Panc1 (cell line): Measurements from ENCODE around the gene TTLL11. TPM values are rescaled to one million over a fixed set of nuclear protein-coding genes. Genes with fewer than 3 reads are reported as not detected.

Experiments used
- ATAC-seq: fragments of 200-7000 bp; cut with Tn5 transposase; 2 replicates; pipeline ENCODE4 v1.9.1; 2020; ENCODE audit warnings: mild to moderate bottlenecking, moderate library complexity
- BruUV-seq: library from RNA; stranded (reverse); fragments of 400-500 nt; replicated peaks from 2 replicates; lab custom pipeline; 2021; lab: Mats Ljungman, UMichigan
- CTCF ChIA-PET: fragments of 300-600 bp; sonication (Branson Sonifier 250); formaldehyde crosslinking; loops from one replicate; lab custom pipeline; 2022; ENCODE audit warnings: antibody characterized with exemption; lab: Charles Lee
- POLR2A ChIA-PET: fragments of 300-600 bp; sonication (Branson Sonifier 250); formaldehyde crosslinking; loops from one replicate; lab custom pipeline; 2022; ENCODE audit warnings: antibody characterized with exemption; lab: Charles Lee
- DNase-seq: peaks from one replicate; pipeline ENCODE4 v3.0.0-alpha.2; 2010; ENCODE audit warnings: low read depth, low spot score
- H3K27ac ChIP-seq: 2 replicates; pipeline ENCODE4 v1.5.1; 2011; ENCODE audit warnings: mild to moderate bottlenecking, low read length, inconsistent platforms
- H3K27me3 ChIP-seq: fragments of 200-500 bp; sonication (Bioruptor generic); 2 replicates; pipeline ENCODE4 v1.6.0; 2014; ENCODE audit warnings: low read length, inconsistent platforms; ENCODE audit not compliant: control insufficient read depth, insufficient read depth
- H3K36me3 ChIP-seq: fragments of 200-500 bp; sonication (Bioruptor generic); 2 replicates; pipeline ENCODE4 v1.5.1; 2014; ENCODE audit warnings: inconsistent platforms, mild to moderate bottlenecking, low read length, moderate library complexity; ENCODE audit not compliant: control insufficient read depth, insufficient read depth
- H3K4me1 ChIP-seq: 2 replicates; pipeline ENCODE4 v1.5.1; 2011; ENCODE audit warnings: inconsistent platforms, mild to moderate bottlenecking, low read length, moderate library complexity; ENCODE audit not compliant: control insufficient read depth, insufficient read depth
- H3K4me3 ChIP-seq, 2 experiments: 2 replicates each; pipeline ENCODE4 v1.5.1; 2011 to 2012; ENCODE audit warnings: low read depth in 2 of 2, low read length in 2 of 2, mild to moderate bottlenecking in 2 of 2, inconsistent platforms in 1 of 2, moderate library complexity in 1 of 2
- H3K9me3 ChIP-seq: fragments of 200-500 bp; sonication (Bioruptor generic); 2 replicates; pipeline ENCODE4 v1.5.1; 2014; ENCODE audit warnings: low read depth, mild to moderate bottlenecking, inconsistent platforms, low read length, moderate library complexity; ENCODE audit not compliant: control insufficient read depth, insufficient read depth
- CTCF ChIP-seq: fragments of 450-650 bp; IDR thresholded peaks from 2 replicates; pipeline ENCODE4 v1.5.1; 2017; ENCODE audit warnings: mild to moderate bottlenecking
- POLR2AphosphoS5 ChIP-seq: IDR thresholded peaks from 2 replicates; pipeline ENCODE4 v1.6.1; 2012; ENCODE audit warnings: mild to moderate bottlenecking, low read depth, low read length, moderate library complexity
- REST ChIP-seq, 2 experiments: IDR thresholded peaks; 2 replicates each; pipeline ENCODE4 v1.6.1; 2011 to 2012; ENCODE audit warnings: low read depth in 2 of 2, control low read depth in 1 of 2, low read length in 1 of 2, mild to moderate bottlenecking in 1 of 2, moderate library complexity in 1 of 2; ENCODE audit not compliant: insufficient read depth in 1 of 2
- SIN3A ChIP-seq: IDR thresholded peaks from 2 replicates; pipeline ENCODE4 v1.6.1; 2012; ENCODE audit warnings: low read depth, mild to moderate bottlenecking, low read length, moderate library complexity, borderline replicate concordance; ENCODE audit not compliant: insufficient read depth
- TCF7L2 ChIP-seq: IDR thresholded peaks from 2 replicates; pipeline ENCODE4 v1.6.1; 2011; ENCODE audit warnings: mild to moderate bottlenecking, low read depth, low read length, inconsistent platforms
- in situ Hi-C: cut with HindIII; loops from 2 replicates; pipeline ENCODE4 v1.10.0; 2016; ENCODE audit warnings: low sequenced_read_pairs, low pct_unique_long_range_greater_than_20kb
- intact Hi-C: fragments of 100-400 bp; cut with micrococcal nuclease; formaldehyde crosslinking; loops from one replicate; pipeline ENCODE4 v1.10.0; 2022; ENCODE audit not compliant: unreplicated experiment
- total RNA-seq: library from RNA; stranded (reverse); gene quantifications from one replicate; pipeline ENCODE4 v1.2.1, GENCODE V29; 2021; ENCODE audit not compliant: unreplicated experiment

TTLL11 gene
- total RNA-seq, 1 experiment from 2014 or later: 1.1 TPM

- TF ChIP-seq CTCF (no peak), REST (IDR thresholded peaks at IDR 0.05; ENCODE audit: insufficient read depth in 1 of 2, low read depth in 2 of 2, low read length in 1 of 2) (no peak), POLR2AphosphoS5 (no peak), SIN3A (no peak), TCF7L2 (no peak)
- CTCF ChIA-PET: no interaction called here
- in situ Hi-C loops: no loop called here
- intact Hi-C loops: loop anchor here (5.0 to 10.0 kb wide), 2 partner anchors 325 to 687 kb away; no protein-coding TSS in a partner anchor
- Histone ChIP-seq H3K9me3 (no peaks in the 10 kb centered on the region), H3K27ac (no peak overlapping the region), H3K4me1 (no peaks in the 10 kb centered on the region; the same call in 1 of the 2 replicates), H3K36me3 (no peaks in the 10 kb centered on the region), H3K4me3 (no peak overlapping the region), H3K27me3 (no peaks in the 10 kb centered on the region)
- ATAC-seq (no peak), DNase-seq (no peak)
- BruUV-seq: no TSS peak
- POLR2A ChIA-PET: no interaction called here
Observed at GRCh38 chr9:122127396-122127798, 34.3 kb upstream of the TTLL11 start.

GRCh38 chr9:122126331-122127261 is 33.5 kb upstream of the TTLL11 start:
- no peak for DNase-seq
- intact Hi-C loops (loop anchor here (5.0 to 10.0 kb wide), 2 partner anchors 326 to 688 kb away; no protein-coding TSS in a partner anchor), in situ Hi-C loops (no loop called here)
- ChIA-PET CTCF (interaction anchor here (0.5 to 4.3 kb wide), 5 partner anchors 28 to 224 kb away, joined by 3 to 33 read pairs (median 6); no protein-coding TSS in a partner anchor), POLR2A (no interaction called here)
- Histone ChIP-seq H3K27ac (no peak overlapping the region), H3K36me3 (no peaks in the 10 kb centered on the region), H3K9me3 (no peaks in the 10 kb centered on the region), H3K4me1 (no peaks in the 10 kb centered on the region; the same call in 1 of the 2 replicates), H3K27me3 (no peaks in the 10 kb centered on the region), H3K4me3 (peak overlapping the region; percentile 15 to 29)
- BruUV-seq: no TSS peak
- no peak for ATAC-seq
- TF ChIP-seq REST (IDR thresholded peaks at IDR 0.05; ENCODE audit: insufficient read depth in 1 of 2, low read depth in 2 of 2, low read length in 1 of 2) (no peak), CTCF (no peak), SIN3A (no peak), POLR2AphosphoS5 (no peak), TCF7L2 (no peak)
